Activated T-helper 2 cell treated with anti-CD3 and anti-CD28 coated beads, Interferon-gamma antibody, Interleukin-2, Interleukin-4, amounts not matched to agents 10 μg/mL and 5 μg/mL and 100 μg/mL, durations not matched to agents 14 hours and 24 hours and 36 hours (primary cell): ENCODE results near the gene ADGRG1. TPM values are rescaled to one million over a fixed set of nuclear protein-coding genes. Genes with fewer than 3 reads are reported as not detected.

Source experiments
- DNase-seq: peaks from one replicate; pipeline ENCODE4 v3.0.0; 2021; ENCODE audit warnings: low spot score
- H3K27ac Mint-ChIP-seq: one replicate; pipeline ENCODE4 v1.8.0; 2021; ENCODE audit warnings: mixed read lengths
- H3K27me3 Mint-ChIP-seq: one replicate; pipeline ENCODE4 v1.8.0; 2021; ENCODE audit warnings: low read depth, mixed read lengths
- H3K36me3 Mint-ChIP-seq: one replicate; pipeline ENCODE4 v1.8.0; 2021; ENCODE audit warnings: low read depth, mixed read lengths
- H3K4me1 Mint-ChIP-seq: one replicate; pipeline ENCODE4 v1.8.0; 2021; ENCODE audit warnings: low read depth, mixed read lengths
- H3K4me3 Mint-ChIP-seq: one replicate; pipeline ENCODE4 v1.8.0; 2021; ENCODE audit warnings: low read depth, mild to moderate bottlenecking, moderate library complexity, mixed read lengths
- H3K9me3 Mint-ChIP-seq: one replicate; pipeline ENCODE4 v1.8.0; 2021; ENCODE audit warnings: mixed read lengths
- intact Hi-C: fragments of 100-400 bp; cut with micrococcal nuclease; formaldehyde crosslinking; loops from one replicate; pipeline ENCODE4 v1.15.1; 2023
- total RNA-seq: library from RNA; stranded (reverse); gene quantifications from 2 replicates; pipeline ENCODE4 v1.2.3, GENCODE V29; 2022

ADGRG1 gene
- total RNA-seq, 1 donor from 2014 or later = 1.8 TPM

DNA sequence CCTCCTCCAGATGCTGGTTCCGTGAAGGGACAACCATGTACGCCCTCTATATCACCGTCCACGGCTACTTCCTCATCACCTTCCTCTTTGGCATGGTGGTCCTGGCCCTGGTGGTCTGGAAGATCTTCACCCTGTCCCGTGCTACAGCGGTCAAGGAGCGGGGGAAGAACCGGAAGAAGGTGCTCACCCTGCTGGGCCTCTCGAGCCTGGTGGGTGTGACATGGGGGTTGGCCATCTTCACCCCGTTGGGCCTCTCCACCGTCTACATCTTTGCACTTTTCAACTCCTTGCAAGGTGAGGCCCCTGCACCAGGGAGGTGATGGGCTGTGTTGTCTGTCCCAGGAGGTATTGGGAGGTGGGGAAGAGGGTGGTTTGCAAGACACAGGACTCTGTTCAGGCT is 57.2 kb downstream of the ADGRG1 start:
- no peak for DNase-seq
- Mint-ChIP-seq H3K4me1 (peaks cover 15% of the 10 kb centered on the region), H3K4me3 (no peak overlapping the region), H3K27me3 (no peaks in the 10 kb centered on the region), H3K36me3 (no peaks in the 10 kb centered on the region), H3K9me3 (no peaks in the 10 kb centered on the region), H3K27ac (no peak overlapping the region)
- intact Hi-C loops = loop anchor here (5.0 kb wide), 1 partner anchor 37 kb away; no protein-coding TSS in a partner anchor

DNA sequence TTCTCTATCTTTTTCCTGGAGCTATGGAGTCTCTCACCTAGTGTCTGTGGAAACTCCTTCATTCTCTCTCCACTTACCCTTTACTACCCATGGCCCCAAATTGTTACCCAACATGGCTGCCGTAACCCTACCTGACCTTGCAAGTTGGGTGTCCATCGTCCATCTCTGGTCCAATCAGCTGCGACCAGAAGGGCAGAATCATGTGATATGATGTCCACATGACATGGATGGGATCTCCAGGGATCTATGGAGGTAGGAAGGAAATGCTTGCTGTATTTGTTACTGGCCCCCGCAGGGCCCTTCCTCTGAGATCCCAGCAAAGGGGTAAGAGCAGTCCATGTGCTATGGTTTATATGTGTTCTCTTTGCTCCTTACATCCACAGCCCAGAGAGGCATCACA is 58.1 kb downstream of the ADGRG1 start:
- peaks cover 17% of the 10 kb centered on the region for H3K4me1 Mint-ChIP-seq
- H3K4me3 Mint-ChIP-seq = no peak overlapping the region
- H3K27me3 Mint-ChIP-seq = peaks cover 2% of the 10 kb centered on the region
- intact Hi-C loops = loop anchor here (5.0 kb wide), 1 partner anchor 36 kb away; no protein-coding TSS in a partner anchor
- H3K9me3 Mint-ChIP-seq = no peaks in the 10 kb centered on the region
- H3K36me3 Mint-ChIP-seq = no peaks in the 10 kb centered on the region
- H3K27ac Mint-ChIP-seq = no peak overlapping the region
- DNase-seq = no peak

GRCh38 chr16:57687363-57687929 is 59.0 kb downstream of the ADGRG1 start:
- H3K27ac Mint-ChIP-seq = no peak overlapping the region
- H3K4me3 Mint-ChIP-seq = no peak overlapping the region
- intact Hi-C loops = loop anchor here (5.0 kb wide), 1 partner anchor 35 kb away; no protein-coding TSS in a partner anchor
- H3K9me3 Mint-ChIP-seq = no peaks in the 10 kb centered on the region
- peaks cover 5% of the 10 kb centered on the region for H3K27me3 Mint-ChIP-seq
- no peak for DNase-seq
- H3K36me3 Mint-ChIP-seq = no peaks in the 10 kb centered on the region
- H3K4me1 Mint-ChIP-seq = peaks cover 17% of the 10 kb centered on the region

DNA sequence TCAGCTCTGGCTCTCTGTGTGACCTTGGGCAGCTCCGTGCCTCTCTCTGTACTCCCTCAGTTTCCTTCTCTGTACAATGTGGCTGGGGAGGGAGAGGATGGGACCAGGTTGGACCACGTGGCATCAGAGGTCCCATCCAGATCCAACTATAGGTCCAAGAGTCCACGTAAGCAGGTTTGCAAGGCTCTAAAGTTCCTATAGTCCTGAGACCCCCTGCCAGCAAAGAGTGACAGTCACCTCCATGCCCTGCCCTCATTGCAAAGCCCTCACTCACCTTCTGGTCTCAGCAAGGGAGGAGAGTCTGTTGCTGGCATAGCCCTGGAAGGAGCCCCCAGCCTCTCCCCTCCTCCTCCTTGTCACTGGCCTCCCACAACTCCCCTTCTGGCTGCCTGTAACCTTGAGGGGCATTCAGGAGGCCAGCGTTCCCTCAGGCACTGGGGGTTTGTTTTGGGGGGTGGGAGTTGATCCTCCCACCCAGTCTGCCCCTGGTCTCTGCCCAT is 60.1 kb downstream of the ADGRG1 start:
- peaks cover 7% of the 10 kb centered on the region for H3K27me3 Mint-ChIP-seq

GRCh38 chr16:57688987-57689761 is 60.7 kb downstream of the ADGRG1 start:
- Mint-ChIP-seq H3K27ac (peak overlapping the region; percentile 66), H3K4me3 (no peak overlapping the region), H3K36me3 (no peaks in the 10 kb centered on the region), H3K4me1 (peaks cover 17% of the 10 kb centered on the region), H3K27me3 (peaks cover 8% of the 10 kb centered on the region), H3K9me3 (no peaks in the 10 kb centered on the region)
- no peak for DNase-seq
- intact Hi-C loops = loop anchor here (5.0 kb wide), 1 partner anchor 33 kb away; no protein-coding TSS in a partner anchor

More for the DNA sequence above, 60.1 kb downstream of the ADGRG1 start:
- no peaks in the 10 kb centered on the region for H3K9me3 Mint-ChIP-seq
- intact Hi-C loops = loop anchor here (5.0 kb wide), 1 partner anchor 34 kb away; no protein-coding TSS in a partner anchor
- peaks cover 17% of the 10 kb centered on the region for H3K4me1 Mint-ChIP-seq
- H3K36me3 Mint-ChIP-seq = no peaks in the 10 kb centered on the region
- no peak overlapping the region for H3K27ac Mint-ChIP-seq
- no peak for DNase-seq
- no peak overlapping the region for H3K4me3 Mint-ChIP-seq

DNA sequence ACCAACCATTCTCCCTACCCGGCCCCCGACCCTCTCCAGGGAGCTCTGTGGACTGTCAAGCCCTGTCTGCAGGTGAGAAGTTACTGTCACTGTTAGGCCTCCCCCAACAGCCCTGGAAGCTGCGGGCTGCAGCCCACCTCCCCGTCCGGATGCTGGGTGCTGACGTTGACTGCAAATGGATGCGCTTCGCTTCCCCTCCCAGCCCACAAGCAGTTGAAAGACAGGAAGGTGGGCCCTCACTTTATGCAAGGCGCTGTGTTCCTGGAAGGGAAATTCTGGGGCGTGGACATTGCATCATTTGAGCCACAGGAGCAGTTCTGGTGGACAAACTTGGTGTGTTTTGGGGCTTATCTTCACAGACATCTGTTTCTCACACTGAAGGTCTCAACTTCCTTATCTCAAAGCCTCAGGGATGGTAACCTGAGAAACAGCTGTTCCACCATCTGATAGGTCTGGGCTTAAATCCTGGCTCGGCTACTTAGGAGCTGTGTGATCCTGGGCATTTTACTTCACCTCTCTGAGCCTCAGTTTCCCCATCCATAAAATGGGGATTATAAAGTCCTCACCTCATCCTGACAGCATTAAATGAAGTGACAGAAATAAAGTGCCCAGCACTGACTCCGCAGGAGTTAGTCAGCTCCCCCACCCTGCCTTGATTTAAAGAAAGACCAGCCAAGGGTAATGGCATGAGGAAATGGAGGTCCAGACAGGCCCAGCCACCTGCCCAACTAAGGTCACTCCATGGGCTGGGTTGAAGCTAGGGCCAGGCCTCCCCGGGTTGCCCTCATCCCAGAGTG is 61.5 kb downstream of the ADGRG1 start:
- H3K4me3 Mint-ChIP-seq = no peak overlapping the region
- H3K9me3 Mint-ChIP-seq = no peaks in the 10 kb centered on the region
- H3K4me1 Mint-ChIP-seq = peaks cover 21% of the 10 kb centered on the region
- DNase-seq = peak; percentile 37
- no peaks in the 10 kb centered on the region for H3K36me3 Mint-ChIP-seq
- intact Hi-C loops = loop anchor here (5.0 kb wide), 1 partner anchor 32 kb away; no protein-coding TSS in a partner anchor
- H3K27me3 Mint-ChIP-seq = peaks cover 8% of the 10 kb centered on the region
- H3K27ac Mint-ChIP-seq = no peak overlapping the region

DNA sequence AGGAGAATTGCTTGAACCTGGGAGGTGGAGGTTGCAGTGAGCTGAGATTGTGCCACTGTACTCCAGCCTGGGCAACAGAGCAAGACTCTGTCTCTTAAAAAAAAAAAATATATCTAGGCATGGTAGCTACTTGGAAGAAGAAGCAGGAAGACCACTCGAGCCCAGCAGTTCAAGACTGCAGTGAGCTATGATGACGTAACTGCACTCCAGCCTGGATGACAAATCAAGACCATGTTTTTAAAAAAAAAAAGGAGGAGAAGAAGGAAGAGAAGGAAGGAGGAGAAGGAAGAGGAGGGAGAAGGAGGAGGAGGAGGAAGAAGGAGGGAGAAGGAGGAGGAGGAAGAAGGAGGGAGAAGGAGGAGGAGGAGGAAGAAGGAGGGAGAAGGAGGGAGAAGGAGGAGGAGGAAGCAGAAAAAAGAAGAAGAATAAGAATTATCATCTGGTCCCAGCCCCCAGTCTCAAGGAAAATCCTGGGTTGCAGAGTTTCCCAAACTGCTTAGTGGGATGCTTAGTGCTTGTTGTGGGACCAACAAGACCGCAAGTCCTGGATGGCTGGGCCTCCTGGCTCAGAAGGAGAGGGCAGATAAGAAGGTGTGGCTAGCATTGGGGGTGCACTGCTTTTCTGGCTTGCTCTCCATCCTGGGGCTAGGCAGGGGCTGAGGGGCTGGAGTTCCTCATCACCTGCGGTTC is 62.5 kb downstream of the ADGRG1 start:
- no peaks in the 10 kb centered on the region for H3K9me3 Mint-ChIP-seq
- DNase-seq = no peak
- H3K4me3 Mint-ChIP-seq = no peak overlapping the region
- H3K27me3 Mint-ChIP-seq = peaks cover 8% of the 10 kb centered on the region
- peaks cover 21% of the 10 kb centered on the region for H3K4me1 Mint-ChIP-seq
- intact Hi-C loops = no loop called here
- H3K27ac Mint-ChIP-seq = no peak overlapping the region
- H3K36me3 Mint-ChIP-seq = no peaks in the 10 kb centered on the region

- Mint-ChIP-seq H3K4me1 (peaks cover 21% of the 10 kb centered on the region), H3K27me3 (peaks cover 8% of the 10 kb centered on the region), H3K36me3 (no peaks in the 10 kb centered on the region), H3K27ac (no peak overlapping the region), H3K9me3 (no peaks in the 10 kb centered on the region), H3K4me3 (no peak overlapping the region)
- DNase-seq = no peak
- intact Hi-C loops = no loop called here
Observed at GRCh38 chr16:57692636-57693035, 64.2 kb downstream of the ADGRG1 start.

DNA sequence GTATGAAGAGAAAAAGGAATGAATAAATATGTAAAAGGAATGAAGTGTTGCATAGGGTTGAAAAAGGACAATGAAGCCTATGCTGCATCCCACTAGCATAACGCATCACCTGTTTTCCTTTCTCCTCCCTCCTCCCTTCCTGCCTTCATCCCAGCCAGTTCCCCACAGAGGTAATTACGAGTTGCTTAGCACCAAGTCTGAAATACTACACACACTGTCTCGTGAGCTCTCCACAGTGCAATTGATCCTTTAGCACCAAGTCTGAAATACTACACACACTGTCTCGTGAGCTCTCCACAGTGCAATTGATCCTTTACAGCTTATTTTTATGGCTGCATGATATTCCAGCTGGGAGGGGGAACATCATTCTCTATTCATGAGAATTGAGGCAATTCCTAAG is 65.1 kb downstream of the ADGRG1 start:
- Mint-ChIP-seq H3K4me1 (peaks cover 21% of the 10 kb centered on the region), H3K4me3 (no peak overlapping the region), H3K36me3 (no peaks in the 10 kb centered on the region), H3K9me3 (no peaks in the 10 kb centered on the region), H3K27me3 (peaks cover 8% of the 10 kb centered on the region), H3K27ac (no peak overlapping the region)
- intact Hi-C loops = no loop called here
- no peak for DNase-seq

DNA sequence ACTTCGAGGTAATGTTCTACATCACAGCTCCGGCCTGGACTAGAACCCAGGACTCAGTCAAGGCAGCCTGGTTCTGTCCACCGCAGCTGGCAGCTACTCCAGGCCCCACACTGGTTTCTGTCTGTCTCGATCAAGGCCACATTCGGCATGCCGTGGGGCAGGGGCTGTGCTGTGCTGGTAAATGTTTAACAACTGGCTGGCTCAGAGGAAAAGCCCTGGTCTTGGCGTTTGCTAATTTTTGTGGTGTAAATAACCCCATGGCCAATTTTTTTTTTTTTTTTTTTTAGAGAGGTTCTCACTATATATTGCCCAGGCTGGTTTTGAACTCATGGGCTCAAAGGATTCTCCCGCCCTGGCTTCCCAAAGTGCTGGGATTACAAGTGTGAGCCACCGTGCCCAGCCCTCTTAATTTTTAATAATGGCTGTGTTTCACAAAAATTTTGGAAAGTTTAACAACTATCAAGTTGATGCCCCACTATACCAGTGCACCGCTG is 65.8 kb downstream of the ADGRG1 start:
- H3K4me1 Mint-ChIP-seq = peaks cover 17% of the 10 kb centered on the region
- no peak overlapping the region for H3K4me3 Mint-ChIP-seq

GRCh38 chr16:57694725-57695679 is 66.6 kb downstream of the ADGRG1 start, which contains the start of gene DRC7:
TSS of gene DRC7 (plus strand) at chr16:57694806. CDS start at chr16:57697950, 3,144 bp downstream.
- H3K9me3 Mint-ChIP-seq = no peaks in the 10 kb centered on the region
- no peak within 1 kb of the TSS for H3K27ac Mint-ChIP-seq
- H3K4me3 Mint-ChIP-seq = no peak within 1 kb of the TSS
- intact Hi-C loops = no loop called here
- peaks cover 8% of the 10 kb centered on the region for H3K27me3 Mint-ChIP-seq
- no peak for DNase-seq
- H3K36me3 Mint-ChIP-seq = no peaks in the 10 kb centered on the region
- H3K4me1 Mint-ChIP-seq = peaks cover 11% of the 10 kb centered on the region

More for the DNA sequence above, 65.8 kb downstream of the ADGRG1 start:
- H3K27me3 Mint-ChIP-seq = peaks cover 8% of the 10 kb centered on the region
- no peak overlapping the region for H3K27ac Mint-ChIP-seq
- H3K9me3 Mint-ChIP-seq = no peaks in the 10 kb centered on the region
- intact Hi-C loops = no loop called here
- no peak for DNase-seq
- no peaks in the 10 kb centered on the region for H3K36me3 Mint-ChIP-seq
